GM19324 (cell line): ENCODE results near the gene TMEM272.

Experiments used
- ATAC-seq: cut with Tn5 transposase; IDR thresholded peaks from one replicate; pipeline ENCODE4 v1.9.1; 2021; ENCODE audit warnings: mild to moderate bottlenecking, moderate library complexity; ENCODE audit not compliant: unreplicated experiment, low FRiP score

The TMEM272 gene

GRCh38 chr13:51844862-51845573 is at the start of gene TMEM272:
Gene TMEM272, minus strand, starts transcription at chr13:51845177. Its CDS starts 6,647 bp downstream, at chr13:51838530.
- ATAC-seq: no peak

GRCh38 chr13:51894239-51894638 is 49.3 kb upstream of the TMEM272 start:
- no peak for ATAC-seq

GRCh38 chr13:51892657-51893056 is 47.7 kb upstream of the TMEM272 start:
- no peak for ATAC-seq

- no peak for ATAC-seq
These were observed 42.5 kb upstream of the TMEM272 start for GRCh38 chr13:51887468-51887867.

GRCh38 chr13:51885651-51886050 is 40.7 kb upstream of the TMEM272 start:
- no peak for ATAC-seq

- ATAC-seq: no peak
These were observed 38.2 kb upstream of the TMEM272 start for GRCh38 chr13:51883226-51883600.

- no peak for ATAC-seq
These were observed 37.7 kb upstream of the TMEM272 start for GRCh38 chr13:51882570-51883225.

- ATAC-seq: no peak
These were observed 36.3 kb upstream of the TMEM272 start for GRCh38 chr13:51881296-51881695.

- no peak for ATAC-seq
These were observed 34.2 kb upstream of the TMEM272 start for GRCh38 chr13:51879133-51879532.

- ATAC-seq: no peak
These were observed 29.7 kb upstream of the TMEM272 start for GRCh38 chr13:51874651-51875050.

GRCh38 chr13:51873837-51874236 is 28.9 kb upstream of the TMEM272 start:
- ATAC-seq: no peak

GRCh38 chr13:51873117-51873798 is 28.3 kb upstream of the TMEM272 start:
- ATAC-seq: no peak

- no peak for ATAC-seq
These were observed 25.6 kb upstream of the TMEM272 start for GRCh38 chr13:51870616-51871015.

GRCh38 chr13:51869916-51870315 is 24.9 kb upstream of the TMEM272 start:
- no peak for ATAC-seq

- no peak for ATAC-seq
These were observed 22.1 kb upstream of the TMEM272 start for GRCh38 chr13:51867062-51867461.

- ATAC-seq: no peak
These were observed 20.9 kb upstream of the TMEM272 start for GRCh38 chr13:51865838-51866237.

- no peak for ATAC-seq
These were observed 18.0 kb upstream of the TMEM272 start for GRCh38 chr13:51862957-51863356.

- no peak for ATAC-seq
These were observed 16.8 kb upstream of the TMEM272 start, which contains the start of gene CCDC70 for GRCh38 chr13:51861723-51862300. Gene CCDC70, plus strand, starts transcription at chr13:51861969. Its CDS starts 3,443 bp downstream, at chr13:51865412.

GRCh38 chr13:51858433-51859247 is 13.7 kb upstream of the TMEM272 start:
- no peak for ATAC-seq

GRCh38 chr13:51856998-51857397 is 12.0 kb upstream of the TMEM272 start:
- ATAC-seq: no peak
